ENCODE measurements around the gene NEURL3. TPM values are rescaled to one million over a fixed set of nuclear protein-coding genes. Genes with fewer than 3 reads are reported as not detected.
A peak's percentile ranks its signal among the peaks of the same experiment; 100 is the strongest.

Gene NEURL3
- total RNA-seq, 1 donor from 2014 or later: 0.29 TPM

- peaks cover 60% of the 10 kb centered on the region for H3K4me1 ChIP-seq
- no peaks in the 10 kb centered on the region for H3K36me3 ChIP-seq
- H3K4me3 ChIP-seq: peak overlapping the region; percentile 8
- DNase-seq (peak; percentile 83), ATAC-seq (peak; percentile 14)
- TF ChIP-seq CTCF (IDR thresholded peaks at IDR 0.05): no peak
- H3K27ac ChIP-seq: peak overlapping the region; percentile 80
- intact Hi-C loops (cut with DNase I): no loop called here
- no peaks in the 10 kb centered on the region for H3K9me3 ChIP-seq
- no peaks in the 10 kb centered on the region for H3K27me3 ChIP-seq
Measured at GRCh38 chr2:96533292-96534073, 28.3 kb upstream of the NEURL3 start.

GRCh38 chr2:96532641-96533291 lies 27.6 kb upstream of the NEURL3 start:
- intact Hi-C loops (cut with DNase I): no loop called here
- ATAC-seq: no peak
- Histone ChIP-seq H3K36me3 (no peaks in the 10 kb centered on the region), H3K9me3 (no peaks in the 10 kb centered on the region), H3K27me3 (no peaks in the 10 kb centered on the region), H3K27ac (peak overlapping the region; percentile 80), H3K4me3 (no peak overlapping the region), H3K4me1 (peaks cover 67% of the 10 kb centered on the region)
- no peak for TF ChIP-seq CTCF (IDR thresholded peaks at IDR 0.05)
- peak; percentile 53 for DNase-seq

GRCh38 chr2:96531872-96532505 lies 26.8 kb upstream of the NEURL3 start:
- H3K9me3 ChIP-seq: no peaks in the 10 kb centered on the region
- intact Hi-C loops (cut with DNase I): no loop called here
- TF ChIP-seq CTCF (IDR thresholded peaks at IDR 0.05): no peak
- no peaks in the 10 kb centered on the region for H3K27me3 ChIP-seq
- peak; percentile 89 for DNase-seq
- H3K4me1 ChIP-seq: peaks cover 72% of the 10 kb centered on the region
- peak overlapping the region; percentile 36 for H3K4me3 ChIP-seq
- no peaks in the 10 kb centered on the region for H3K36me3 ChIP-seq
- ATAC-seq: peak; percentile 62
- peak overlapping the region; percentile 80 for H3K27ac ChIP-seq

- intact Hi-C loops (cut with DNase I): no loop called here
- Histone ChIP-seq H3K36me3 (no peaks in the 10 kb centered on the region), H3K4me3 (peak overlapping the region; percentile 36), H3K9me3 (no peaks in the 10 kb centered on the region), H3K4me1 (peaks cover 75% of the 10 kb centered on the region), H3K27me3 (no peaks in the 10 kb centered on the region), H3K27ac (peak overlapping the region; percentile 80)
- peak; percentile 53 for DNase-seq
- no peak for TF ChIP-seq CTCF (IDR thresholded peaks at IDR 0.05)
- no peak for ATAC-seq
Measured at GRCh38 chr2:96531366-96531765, 26.2 kb upstream of the NEURL3 start.

GRCh38 chr2:96530474-96531357 lies 25.6 kb upstream of the NEURL3 start:
- Histone ChIP-seq H3K27me3 (no peaks in the 10 kb centered on the region), H3K4me3 (no peak overlapping the region), H3K27ac (no peak overlapping the region), H3K4me1 (peaks cover 71% of the 10 kb centered on the region), H3K36me3 (no peaks in the 10 kb centered on the region), H3K9me3 (no peaks in the 10 kb centered on the region)
- ATAC-seq (no peak), DNase-seq (peak; percentile 48)
- intact Hi-C loops (cut with DNase I): no loop called here
- no peak for TF ChIP-seq CTCF (IDR thresholded peaks at IDR 0.05)

All from upper lobe of right lung (tissue), 1 donor.